ENCODE measurements around the gene RPS14.

RPS14 gene

DNA sequence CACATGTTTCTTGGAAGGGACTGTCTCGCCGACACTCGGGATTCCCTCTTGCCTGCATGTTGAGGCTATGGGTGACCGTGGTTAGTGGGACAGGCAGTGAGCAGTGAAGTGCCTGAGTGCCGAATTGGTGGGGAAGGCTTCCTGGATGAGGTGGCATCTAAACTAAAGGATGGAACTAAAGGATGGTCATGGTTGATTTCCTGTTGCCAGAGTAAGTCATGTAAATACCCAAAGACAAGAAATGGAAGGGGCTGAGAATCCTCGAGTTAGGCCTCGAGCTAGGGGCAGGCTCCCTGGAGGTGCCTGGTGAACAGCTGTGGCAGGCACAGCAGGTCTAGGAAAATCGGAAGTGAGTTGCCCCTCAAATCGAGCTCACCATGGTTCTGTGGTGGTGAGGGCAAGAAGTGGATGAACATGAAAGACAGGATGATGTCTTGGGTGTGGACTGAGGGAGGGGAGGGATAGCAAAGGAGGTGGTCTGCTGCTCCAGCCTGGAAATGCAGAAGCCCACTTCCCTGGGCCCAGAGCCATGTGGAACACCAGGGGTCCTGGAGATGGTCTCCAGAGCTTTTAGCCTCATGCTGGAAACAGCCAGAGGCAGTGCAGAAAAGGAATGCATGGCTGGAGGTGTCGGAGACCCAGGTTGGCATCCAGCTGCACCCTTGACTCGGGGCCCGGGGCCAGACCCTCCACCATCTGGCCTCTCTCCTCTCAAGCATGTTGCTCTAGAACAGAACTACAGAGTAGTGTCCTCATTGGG lies 49.0 kb downstream of the RPS14 start:
- no peak for DNase-seq (ENCODE audit: low read depth)
- H3K4me3 ChIP-seq (ENCODE audit: low read depth, low read length) = no peak overlapping the region
- TF ChIP-seq, protein P1, sequence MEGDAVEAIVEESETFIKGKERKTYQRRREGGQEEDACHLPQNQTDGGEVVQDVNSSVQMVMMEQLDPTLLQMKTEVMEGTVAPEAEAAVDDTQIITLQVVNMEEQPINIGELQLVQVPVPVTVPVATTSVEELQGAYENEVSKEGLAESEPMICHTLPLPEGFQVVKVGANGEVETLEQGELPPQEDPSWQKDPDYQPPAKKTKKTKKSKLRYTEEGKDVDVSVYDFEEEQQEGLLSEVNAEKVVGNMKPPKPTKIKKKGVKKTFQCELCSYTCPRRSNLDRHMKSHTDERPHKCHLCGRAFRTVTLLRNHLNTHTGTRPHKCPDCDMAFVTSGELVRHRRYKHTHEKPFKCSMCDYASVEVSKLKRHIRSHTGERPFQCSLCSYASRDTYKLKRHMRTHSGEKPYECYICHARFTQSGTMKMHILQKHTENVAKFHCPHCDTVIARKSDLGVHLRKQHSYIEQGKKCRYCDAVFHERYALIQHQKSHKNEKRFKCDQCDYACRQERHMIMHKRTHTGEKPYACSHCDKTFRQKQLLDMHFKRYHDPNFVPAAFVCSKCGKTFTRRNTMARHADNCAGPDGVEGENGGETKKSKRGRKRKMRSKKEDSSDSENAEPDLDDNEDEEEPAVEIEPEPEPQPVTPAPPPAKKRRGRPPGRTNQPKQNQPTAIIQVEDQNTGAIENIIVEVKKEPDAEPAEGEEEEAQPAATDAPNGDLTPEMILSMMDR (conservative IDR thresholded peaks at IDR 0.05; ENCODE audit: low read depth, low read length) = no peak

DNA sequence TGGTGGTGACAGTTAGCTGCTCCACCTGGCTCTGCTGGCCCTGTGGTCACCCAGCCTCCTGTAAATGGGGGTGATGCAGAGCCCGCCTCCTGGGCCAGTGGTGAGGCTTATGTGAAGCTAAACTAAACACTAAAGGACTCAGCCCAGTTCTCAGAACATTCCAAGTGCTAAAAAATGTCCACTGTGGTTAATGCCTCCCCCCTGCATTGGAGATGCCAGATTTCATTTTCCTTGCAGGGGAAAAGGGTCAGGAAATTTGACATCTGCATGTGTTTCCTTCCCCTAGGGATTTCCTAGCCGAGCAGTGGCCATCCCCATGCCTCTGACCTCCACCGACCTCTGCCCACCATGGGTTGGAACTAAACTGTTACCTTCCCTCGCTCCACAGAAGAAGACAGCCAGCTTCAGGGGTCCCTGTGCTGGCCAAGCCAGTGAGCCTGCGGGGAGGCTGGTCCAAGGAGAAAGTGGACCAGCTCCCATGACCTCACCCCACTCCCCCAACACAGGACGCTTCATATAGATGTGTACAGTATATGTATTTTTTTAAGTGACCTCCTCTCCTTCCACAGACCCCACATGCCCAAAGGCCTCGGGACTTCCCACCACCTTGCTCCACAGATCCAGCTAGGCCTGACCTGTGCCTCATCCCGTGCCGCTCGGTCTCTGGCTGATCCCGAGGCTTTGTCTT lies 49.9 kb downstream of the RPS14 start:
- TF ChIP-seq, protein P1 (conservative IDR thresholded peaks at IDR 0.05; ENCODE audit: low read depth, low read length) = no peak
- peak; percentile 59 for DNase-seq (ENCODE audit: low read depth)

DNA sequence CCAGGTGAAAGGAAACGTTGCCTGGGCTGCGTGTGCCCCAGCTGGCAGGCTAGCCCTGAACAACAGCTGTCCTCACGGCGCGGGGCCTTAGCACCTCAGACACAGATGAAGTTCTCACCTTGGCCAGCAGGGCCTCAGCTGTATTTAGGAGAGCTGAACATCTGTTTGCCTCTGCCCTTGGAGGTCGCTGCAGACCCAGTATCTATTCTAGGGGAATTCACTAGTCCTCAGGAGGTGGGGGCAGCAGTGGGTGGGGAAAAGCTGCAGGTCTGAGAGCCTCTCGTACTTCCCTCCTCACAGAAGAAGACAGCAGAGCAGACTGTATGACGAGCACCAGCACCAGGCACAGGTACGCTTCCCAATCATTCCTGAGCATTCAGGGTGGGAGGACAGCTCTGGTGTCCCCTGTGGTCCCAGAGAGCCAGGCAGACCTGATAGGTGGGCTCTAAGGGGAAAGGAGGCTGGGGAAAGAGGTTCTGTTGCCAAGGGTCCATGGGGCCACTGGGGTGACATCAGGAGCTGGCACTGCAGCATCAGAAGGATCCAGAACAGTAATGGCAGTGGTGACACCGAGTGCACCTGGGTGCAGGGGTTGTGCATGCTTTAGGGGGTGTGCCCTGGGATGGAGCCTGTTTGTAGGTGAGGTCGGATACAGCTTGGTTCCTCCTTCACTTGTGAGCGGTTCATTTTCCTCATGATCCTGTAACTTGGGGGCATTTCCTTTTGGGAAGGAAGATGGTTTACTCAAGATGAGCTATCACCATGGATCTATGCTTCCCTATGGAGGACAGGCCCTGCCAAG lies 50.6 kb downstream of the RPS14 start:
- TF ChIP-seq, protein P1 (conservative IDR thresholded peaks at IDR 0.05; ENCODE audit: low read depth, low read length) = peak; percentile 39
- DNase-seq (ENCODE audit: low read depth) = no peak

More for the DNA sequence above, 49.9 kb downstream of the RPS14 start:
- no peak overlapping the region for H3K4me3 ChIP-seq (ENCODE audit: low read depth, low read length)

DNA sequence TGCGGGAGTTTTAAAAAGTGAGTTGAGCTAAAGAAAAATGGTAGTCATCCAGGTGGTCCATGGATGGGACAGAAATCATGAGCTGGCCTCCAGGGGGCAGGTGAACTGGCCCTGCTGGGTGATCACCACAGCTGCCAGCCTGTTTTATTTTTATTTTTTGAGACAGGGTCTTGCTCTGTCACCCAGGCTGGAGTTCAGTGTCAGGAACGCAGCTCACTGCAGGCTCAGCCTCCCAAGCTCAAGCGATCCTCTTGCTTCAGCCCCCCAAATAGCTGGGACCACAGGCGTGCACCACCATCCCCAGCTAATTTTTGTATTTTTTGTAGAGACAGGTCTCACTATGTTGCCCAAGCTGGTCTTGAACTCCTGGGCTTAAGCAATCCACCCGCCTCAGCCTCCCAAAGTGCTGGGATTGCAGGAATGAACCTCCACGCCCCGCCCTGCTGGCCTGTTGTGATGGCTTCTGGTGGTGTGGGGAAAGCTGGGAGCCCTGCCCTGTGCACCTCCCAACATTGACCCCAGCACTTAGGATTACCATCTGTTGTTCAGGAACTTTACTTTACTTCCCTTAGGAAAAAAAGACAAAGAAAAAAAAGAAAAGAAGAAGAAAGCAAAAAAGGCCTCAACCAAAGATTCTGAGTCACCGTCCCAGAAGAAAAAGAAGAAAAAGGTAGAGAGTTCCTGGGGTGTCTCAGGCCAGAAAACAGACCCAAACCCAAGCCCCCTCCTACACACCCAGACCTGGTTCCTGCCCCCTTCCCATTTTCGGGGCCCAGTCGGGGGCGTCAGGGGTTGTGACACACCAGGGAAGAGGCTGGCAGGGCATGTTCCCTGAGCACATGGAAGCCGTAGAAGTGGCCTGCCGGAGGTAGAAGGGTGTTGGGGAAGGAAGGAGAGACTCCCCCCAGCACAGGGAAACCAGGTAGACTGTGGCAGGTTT lies 51.5 kb downstream of the RPS14 start:
- DNase-seq (ENCODE audit: low read depth) = no peak
- TF ChIP-seq, protein P1 (conservative IDR thresholded peaks at IDR 0.05; ENCODE audit: low read depth, low read length) = peak; percentile 17
- no peak overlapping the region for H3K4me3 ChIP-seq (ENCODE audit: low read depth, low read length)

More for the DNA sequence above, 50.6 kb downstream of the RPS14 start:
- H3K4me3 ChIP-seq (ENCODE audit: low read depth, low read length) = no peak overlapping the region

DNA sequence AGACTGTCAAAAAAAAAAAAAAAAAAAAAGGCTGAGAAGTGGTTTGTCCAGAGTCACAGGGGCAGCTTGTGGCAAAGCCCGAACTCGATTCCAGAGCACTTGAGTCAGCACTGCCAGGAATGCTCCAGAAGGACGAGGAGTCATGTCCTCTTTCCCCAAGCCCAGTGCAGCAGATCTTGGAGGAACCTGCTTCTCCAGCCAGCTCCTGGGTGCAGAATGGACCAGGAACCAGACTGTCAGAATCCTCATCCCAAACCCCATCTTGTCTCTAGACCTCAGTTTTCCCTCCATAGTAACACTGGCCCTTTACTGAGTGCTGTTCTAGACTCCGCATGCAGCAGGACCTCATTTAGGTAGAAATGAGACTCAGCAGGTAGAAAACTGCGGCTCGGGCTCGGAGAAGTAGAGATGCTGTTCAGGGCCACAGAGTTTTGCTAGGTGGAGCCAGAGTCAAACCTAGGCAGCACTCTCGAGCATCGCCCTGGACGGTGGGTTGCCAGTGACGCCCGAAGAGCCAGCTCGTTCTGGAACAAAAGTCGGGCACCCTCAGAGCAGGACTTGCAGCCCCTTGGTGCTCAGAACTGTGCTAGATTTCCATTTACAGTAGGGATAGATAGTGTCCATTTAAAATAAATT lies 52.3 kb downstream of the RPS14 start:
- peak; percentile 34 for DNase-seq (ENCODE audit: low read depth)
- no peak overlapping the region for H3K4me3 ChIP-seq (ENCODE audit: low read depth, low read length)
- TF ChIP-seq, protein P1 (conservative IDR thresholded peaks at IDR 0.05; ENCODE audit: low read depth, low read length) = no peak

DNA sequence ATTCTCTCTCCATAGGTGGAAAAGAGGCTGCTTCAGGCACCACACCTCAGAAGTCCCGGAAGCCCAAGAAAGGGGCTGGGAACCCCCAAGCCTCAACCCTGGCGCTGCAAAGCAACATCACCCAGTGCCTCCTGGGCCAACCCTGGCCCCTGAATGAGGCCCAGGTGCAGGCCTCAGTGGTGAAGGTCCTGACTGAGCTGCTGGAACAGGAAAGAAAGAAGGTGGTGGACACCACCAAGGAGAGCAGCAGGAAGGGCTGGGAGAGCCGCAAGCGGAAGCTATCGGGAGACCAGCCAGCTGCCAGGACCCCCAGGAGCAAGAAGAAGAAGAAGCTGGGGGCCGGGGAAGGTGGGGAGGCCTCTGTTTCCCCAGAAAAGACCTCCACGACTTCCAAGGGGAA lies 53.3 kb downstream of the RPS14 start:
- no peak for DNase-seq (ENCODE audit: low read depth)
- no peak overlapping the region for H3K4me3 ChIP-seq (ENCODE audit: low read depth, low read length)
- TF ChIP-seq, protein P1 (conservative IDR thresholded peaks at IDR 0.05; ENCODE audit: low read depth, low read length) = no peak

All from choroid plexus epithelial cell (primary cell).